ENCODE results near the gene GUCY1A2.

Gene GUCY1A2

GRCh38 chr11:106625566-106625965 is 392.7 kb downstream of the GUCY1A2 start:
- H3K27ac ChIP-seq = no peak overlapping the region
- TF ChIP-seq CTCF (conservative IDR thresholded peaks at IDR 0.05) = no peak

GRCh38 chr11:106624377-106624776 is 393.9 kb downstream of the GUCY1A2 start:
- no peak overlapping the region for H3K27ac ChIP-seq
- no peak for TF ChIP-seq CTCF (conservative IDR thresholded peaks at IDR 0.05)
